Middle frontal gyrus (tissue), 1 donor: ENCODE results near the gene EPHX1.
"Not testable (repeated sequence)": the region's sequence is repeated elsewhere in the genome, so short reads cannot be mapped to it uniquely, and the experiment has no call there.

Source experiments
- DNase-seq: peaks from one replicate; pipeline ENCODE4 v3.0.0-alpha.2; 2015; ENCODE audit warnings: low spot score; ENCODE audit errors: extremely low spot score

Gene EPHX1

DNA sequence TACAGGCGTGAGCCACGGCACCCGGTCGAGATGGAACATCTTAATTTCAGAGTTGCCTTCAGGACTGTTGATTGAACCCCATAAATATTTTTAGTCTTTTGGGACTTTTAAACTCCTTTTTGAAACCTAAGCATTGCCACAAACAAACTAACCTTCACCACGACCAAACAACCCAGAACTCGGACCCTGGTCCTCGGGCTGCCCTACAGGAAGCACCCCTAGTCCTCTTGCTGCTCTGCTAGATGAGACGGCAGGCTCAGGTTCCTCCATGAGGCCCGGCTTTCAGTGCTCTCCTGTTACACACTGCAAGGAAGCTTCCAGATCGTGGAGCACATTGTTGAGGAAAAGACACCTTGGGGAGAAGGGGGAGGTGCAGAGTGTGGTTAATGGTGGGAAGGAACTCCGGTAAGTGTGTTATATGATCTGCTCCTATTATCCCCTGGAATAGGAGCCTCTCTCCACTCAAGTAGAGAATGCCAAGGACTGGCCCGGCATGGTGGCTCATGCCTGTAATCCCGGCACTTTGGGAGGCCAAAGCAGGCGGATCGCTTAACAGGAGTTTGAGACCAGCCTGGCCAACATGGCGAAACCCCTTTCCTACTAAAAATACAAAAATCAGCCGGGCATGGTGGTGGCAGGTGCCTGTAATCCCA is 5.7 kb downstream of the EPHX1 start:
- no peak for DNase-seq

DNA sequence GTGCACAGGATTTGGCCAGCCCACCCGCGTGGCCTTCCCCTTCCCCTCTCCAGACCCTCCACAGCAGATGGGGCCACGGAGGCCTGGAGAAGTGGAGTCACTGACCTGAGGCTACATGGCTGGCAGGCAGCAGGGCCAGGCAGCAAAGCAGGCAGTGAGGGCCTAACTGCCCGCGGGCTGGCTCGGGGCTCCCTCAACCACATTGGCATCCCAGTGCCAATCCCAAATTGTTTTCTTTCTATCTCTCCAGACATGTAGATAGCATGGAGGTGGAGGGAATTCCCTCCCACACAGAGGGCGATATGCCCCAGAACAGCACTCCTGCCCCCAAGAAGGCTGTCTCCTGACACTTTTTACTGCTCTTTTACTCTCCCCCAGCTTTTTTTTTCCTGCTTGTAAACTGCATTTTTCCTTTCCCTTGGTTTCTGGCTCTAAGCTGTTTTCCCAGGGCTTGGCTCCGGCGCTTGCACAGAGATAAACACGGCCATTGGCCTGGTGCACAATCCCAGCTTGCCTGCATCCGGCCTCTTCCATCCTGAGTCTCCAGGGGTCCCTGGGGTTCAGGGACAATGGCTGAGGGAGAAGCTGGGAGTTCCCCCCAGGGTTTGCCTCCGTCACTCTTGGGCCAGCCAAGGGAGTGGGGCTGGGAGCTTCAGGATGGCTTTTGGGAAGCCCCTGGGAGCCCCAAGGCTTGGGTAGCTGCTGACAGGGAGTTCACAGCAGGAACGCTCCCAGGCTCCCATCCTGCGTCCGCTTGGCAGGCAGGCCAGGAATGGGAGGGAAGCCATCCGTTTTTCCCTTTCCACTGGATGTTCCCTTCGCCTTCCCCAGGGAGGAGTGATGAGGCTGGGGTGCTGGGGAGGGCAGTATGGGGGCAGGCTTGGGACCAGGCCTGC is 7.0 kb downstream of the EPHX1 start:
- DNase-seq = no peak

DNA sequence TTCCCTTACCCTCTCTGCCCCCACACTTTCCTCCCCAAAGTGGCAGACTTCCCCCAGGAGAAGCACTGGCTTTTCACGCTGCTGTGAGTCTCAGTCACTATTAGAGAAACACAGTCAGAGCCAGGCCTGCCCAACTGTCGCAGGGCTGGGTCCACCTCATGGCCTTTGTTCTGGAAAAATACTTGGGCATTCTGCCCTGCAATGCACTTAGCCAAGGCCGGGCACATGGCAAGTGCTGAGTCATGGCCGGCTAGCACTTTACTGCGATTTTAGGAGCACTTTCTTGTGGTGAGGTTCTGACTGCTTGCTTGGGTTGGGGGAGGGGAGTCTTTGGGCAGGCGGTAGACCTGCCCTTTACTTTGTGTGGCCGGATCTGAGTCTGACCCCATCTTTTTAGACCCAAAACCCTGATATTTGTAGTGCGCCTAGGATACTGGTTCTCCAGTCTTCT is 7.7 kb downstream of the EPHX1 start:
- DNase-seq = peak; percentile 34

DNA sequence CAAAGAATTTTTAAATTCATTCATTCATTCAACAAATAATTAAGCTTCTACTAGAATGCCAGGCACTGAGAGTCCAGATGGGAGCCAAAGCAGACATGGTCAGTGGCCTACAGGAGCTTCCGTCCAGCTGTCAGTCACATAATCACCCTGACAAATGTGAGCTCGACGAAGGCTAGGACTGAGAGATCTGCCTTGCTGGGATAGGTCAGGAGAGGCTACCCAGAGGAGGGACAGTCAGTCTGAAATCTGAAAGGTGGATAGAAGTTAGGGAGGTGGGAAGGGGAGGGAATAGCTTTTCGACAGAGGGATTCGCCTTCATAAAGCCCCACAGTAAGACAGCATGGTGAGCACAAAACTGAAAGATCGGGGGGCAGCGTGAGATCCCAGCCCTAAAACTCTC is 8.3 kb downstream of the EPHX1 start:
- DNase-seq = no peak

DNA sequence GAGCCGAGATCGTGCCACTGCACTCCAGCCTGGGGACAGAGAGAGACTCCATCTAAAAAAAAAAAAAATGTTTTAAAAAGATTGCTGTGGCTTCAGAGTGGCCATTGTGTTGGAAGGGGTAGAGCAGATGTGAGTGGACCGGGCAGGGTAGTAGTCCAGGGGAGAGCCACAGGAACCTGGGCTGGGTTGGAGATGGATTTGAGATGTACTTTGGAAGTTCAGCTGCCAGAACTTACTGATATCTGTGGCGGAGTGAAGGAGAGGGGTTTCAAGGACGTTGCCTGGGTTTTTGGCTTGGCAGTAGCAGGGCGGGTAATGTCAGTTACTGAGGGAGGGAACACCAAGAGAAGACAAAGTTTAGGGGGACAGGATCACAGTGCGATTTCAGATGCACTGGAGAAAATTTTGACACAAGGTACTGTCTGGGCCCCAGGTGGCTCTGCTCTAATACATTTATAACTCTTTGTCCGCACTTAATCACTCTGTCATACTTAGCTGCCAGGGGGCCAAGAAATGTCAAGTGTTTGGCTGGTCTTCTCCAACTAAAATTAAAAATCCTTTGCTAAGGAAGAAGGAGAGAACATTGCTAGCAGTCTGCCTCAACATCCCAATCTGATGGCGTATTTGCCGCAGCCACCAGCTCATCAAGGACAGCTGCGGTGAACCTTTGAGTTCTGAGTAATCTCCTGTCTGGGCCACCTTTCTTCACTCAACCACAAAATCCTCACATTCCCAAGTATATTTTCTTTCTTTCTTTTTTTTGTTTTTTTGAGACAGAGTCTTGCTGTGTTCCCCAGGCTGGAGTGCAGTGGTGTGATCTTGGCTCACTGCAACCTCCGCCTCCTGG is 9.6 kb downstream of the EPHX1 start:
- no peak for DNase-seq

DNA sequence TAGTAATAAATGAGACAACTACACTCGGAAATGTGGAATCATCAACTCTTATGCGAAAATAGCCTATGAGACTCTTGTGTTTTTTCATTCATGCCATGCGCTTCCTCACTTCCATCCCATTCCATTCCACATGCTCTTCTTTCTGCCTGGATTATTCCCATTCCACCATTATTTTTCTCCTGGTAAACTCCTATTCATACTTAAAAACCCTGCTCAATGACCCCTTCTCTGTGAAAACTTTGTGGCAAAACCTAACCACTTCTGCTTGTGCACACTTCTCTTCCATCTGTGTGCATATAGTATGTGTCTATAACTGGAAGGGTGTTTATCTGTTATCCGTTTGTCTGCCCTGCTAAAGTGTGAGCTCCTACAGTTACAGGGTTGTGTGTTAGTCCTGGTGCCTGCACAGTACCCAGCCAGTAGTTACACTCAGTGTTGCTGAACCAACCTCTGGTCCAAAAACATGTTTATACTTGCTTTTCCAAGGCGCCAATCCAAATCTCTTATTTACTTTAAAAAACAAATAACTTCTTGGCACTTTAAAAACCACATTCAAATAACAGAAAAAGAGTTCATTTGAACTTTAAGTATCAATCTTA is 10.7 kb downstream of the EPHX1 start:
- DNase-seq = no peak

DNA sequence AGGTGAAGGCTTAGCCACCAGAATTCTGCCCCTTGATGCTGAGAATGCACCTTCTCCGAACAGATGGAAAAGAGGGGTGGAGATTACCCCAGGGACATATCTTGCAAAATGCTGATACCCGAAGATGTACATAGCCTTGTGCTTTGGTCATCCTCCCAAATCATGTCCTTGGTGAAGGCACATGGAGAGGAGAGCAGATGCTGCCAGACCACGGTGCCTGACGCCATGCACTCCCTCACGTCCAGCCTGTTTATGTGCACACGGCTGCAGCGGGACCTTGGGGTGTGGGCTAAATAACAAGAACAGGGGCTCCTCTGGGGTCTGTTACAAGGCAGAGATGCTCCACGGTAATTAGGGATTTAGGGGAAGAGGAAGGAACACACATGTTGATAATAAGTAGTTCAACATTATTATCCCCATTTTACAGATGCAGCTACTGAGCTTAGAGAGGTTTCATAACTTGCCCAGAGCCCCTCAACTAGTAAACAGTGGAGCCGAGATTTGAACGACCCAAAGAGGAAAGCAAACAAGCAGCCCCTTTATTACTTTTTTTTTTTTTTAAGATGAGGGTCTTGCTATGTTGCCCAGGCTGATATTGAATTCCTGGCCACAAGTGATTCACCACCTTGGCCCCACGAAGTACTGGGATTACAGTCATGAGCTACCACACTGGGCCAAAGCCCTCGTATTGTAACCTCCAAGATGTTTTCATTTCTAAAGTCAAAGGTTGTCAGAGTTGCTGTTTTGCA is 12.9 kb downstream of the EPHX1 start:
- no peak for DNase-seq

DNA sequence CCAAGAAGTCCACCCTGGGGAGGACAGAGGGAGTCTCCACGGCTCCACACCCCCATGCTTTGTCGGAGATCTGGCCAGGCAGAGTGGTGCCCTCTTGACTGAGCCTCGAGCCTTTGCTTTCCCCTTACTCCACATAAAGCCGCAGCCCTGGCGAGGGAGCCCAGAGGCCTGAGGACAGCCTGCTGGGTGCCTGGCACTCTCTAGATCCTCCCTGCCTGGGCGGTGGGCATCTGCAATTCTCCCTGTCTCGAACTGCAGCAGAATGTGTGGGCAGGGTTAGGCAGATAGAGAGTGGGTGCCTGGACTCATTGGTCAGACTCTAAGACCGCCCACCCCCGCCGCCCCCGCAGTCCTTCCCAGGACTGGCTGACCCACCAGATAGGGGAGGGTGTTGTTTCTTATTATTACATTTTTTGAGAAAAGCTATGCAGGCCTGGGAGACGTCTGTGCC is 13.9 kb downstream of the EPHX1 start:
- DNase-seq = no peak

DNA sequence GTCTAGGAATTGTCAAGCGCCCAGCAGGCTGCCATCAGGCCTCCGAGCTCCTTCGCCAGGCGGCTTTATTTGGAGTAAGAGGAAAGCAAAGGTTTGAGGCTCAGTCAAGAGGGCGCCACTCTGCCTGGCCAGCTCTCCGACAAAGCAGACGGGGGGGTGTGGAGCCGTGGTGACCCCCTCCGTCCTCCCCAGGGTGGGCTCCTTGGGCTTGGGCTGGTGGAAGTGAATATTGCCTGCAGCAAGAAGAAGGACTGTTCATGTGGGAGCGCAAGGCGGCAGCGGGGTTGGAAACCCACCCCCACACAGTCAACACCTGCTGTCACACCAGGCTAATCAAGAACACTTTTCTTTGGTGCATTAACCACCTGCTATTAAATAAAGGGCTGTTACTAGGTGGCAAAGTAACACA is 14.6 kb downstream of the EPHX1 start:
- no peak for DNase-seq

DNA sequence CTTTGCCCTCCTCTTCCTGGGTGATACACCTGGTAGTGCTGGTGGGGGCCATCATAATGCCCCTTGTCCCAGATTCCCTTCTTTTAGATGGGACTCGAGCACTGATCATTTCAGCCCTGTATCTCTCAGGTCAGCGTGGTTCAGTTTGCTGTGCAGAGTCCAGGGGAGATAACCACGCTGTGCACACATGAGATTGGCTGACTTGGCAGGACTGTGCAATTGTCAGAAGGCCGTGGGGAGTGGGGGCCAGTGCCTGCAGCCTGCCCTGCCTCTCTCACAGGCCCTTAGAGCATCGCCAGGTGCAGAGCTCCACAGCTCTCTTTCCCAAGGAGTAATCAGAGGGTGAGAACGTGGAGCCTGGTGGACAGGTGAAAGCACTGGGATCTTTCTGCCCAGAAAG is 15.2 kb downstream of the EPHX1 start:
- no peak for DNase-seq

DNA sequence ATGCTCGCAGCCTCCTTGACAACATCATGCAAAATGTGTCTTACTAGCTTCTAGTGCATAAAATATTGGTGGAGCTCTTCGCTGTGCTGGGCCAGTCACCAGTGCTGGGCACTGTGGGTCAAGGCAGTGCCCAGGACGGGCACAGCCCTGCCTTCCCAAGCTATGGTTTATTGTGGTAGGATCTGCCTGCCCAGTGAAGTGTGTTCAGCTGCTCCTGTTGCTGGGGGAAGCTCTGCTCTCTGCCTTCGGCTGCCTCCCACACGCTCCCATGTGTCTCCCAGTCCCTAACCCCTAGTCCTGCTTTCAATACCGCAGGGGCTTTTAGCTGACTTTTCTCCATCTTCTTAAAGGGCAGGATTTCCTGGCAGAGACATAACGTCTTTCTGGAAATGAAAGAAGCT is 15.7 kb downstream of the EPHX1 start:
- no peak for DNase-seq

DNA sequence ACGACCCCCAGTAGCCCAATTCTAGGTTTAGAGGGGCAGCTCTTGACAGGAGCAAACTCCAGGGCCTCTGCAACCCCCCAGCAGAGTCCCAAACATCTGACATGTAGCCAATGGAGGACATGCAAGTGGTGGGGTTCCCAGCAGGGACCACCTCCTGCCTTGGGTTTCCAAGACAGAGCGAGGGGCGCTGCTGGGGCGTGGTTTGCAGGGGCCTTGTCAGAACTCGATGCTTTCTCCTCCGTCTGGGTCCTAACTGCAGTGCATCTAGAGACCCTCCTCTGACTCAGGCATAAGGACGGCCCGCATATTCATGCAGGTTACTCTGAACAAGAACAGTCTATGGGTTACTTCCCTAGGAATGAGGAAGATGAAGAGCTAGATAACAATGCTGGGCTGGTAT is 17.2 kb downstream of the EPHX1 start:
- no peak for DNase-seq

DNA sequence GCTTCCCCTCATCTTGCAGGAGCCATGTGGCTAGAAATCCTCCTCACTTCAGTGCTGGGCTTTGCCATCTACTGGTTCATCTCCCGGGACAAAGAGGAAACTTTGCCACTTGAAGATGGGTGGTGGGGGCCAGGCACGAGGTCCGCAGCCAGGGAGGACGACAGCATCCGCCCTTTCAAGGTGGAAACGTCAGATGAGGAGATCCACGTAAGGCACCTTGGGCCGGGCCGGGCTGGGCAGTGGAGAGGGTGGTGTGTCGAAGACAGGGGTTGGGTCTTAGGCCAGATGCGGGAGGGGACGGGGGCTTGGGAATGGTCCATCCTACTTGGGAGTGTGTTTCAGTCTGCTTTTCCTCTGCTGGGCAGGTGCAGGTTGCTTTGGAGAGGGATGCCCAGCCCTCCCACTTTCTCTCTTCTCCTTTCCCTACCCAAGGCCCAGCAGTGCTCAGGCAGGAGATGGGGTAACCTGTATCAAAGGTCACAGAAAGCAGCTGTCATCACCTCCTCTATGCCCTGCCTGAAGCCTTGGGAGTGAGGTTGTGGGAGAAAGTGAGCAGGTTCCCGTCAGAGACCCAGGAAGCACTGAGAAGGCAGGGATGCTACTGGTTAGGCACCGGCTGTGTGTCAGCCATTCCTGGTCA is 18.9 kb downstream of the EPHX1 start:
- no peak for DNase-seq

DNA sequence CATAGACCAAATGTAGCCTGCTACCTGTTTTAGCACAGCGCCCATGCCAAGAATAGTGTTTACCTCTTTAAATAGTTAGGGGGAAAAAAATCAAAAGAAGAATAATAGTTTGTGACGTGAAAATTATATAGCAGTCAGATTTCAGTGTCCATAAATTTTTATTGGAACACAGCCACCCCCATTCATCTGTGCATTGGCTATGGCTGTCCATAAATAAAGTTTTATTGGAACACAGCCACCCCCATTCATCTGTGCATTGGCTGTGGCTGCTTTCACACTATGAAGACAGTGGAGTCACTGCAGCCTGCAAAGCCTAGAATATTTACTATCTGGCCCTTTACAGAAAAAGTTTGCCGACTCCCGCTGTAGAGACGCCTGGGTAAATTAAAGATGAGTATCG is 20.9 kb downstream of the EPHX1 start:
- no peak for DNase-seq

DNA sequence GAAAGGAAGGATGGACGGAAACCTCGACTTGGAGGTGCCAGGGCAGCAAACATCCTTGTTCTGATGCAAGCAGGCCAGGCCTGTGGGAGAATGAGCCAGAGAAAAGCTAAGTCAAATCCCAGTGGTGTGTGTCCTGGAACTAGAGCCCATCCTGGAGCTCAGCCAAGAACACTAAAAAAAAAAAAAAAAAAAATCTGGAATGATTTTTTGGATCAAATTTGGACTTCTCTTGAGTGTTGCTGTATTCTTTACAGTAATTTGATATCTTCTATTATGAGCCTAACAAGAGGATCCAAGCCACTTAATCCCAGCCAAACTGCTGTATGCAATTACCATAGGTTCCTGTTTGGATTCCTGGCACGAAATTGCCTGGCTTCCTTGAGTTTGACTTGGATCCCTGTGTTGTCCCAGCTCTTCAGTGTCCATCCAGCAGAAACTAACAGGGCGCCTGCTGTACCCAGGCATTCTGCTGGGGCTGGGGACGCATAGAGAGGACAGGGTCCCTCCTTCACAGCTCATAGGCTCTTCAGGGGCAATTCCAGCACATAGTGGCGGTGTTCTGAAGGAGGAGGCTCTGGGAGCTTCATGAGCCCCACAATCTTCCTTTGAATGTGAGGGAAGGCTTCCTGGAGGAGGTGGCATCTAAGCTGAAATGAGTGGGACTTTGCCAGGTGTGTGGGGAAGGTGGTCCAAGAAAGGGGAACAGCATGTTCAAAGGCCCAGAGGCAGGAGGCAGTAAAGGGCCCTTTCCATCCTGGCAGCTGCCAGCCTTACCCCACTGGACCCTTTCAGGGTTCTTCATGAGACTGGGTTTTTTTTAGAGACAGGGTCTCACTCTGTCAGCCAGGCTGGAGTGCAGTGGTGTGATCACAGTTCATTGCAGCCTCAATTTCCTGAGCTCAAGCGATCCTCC is 24.7 kb downstream of the EPHX1 start:
- peak; percentile 7 for DNase-seq

DNA sequence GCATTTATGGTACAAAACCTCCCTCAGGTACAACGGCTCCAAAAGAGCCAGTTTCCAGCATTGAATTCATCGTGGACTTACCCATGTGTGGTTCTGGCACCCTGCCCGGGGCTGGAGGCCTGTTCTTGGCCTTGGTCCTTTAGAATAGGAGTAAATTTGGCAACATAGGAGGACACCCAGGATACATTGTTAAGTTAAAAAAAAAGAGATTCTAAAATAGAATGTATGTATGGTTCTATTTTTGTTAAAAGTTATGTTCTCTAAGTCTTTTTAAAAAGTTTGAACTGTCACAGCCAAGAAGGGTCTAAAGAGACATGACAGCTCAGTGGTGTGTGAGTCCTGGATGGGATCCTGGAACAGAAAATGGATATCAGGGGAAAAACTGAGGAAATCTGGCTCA is 25.9 kb downstream of the EPHX1 start:
- no peak for DNase-seq

DNA sequence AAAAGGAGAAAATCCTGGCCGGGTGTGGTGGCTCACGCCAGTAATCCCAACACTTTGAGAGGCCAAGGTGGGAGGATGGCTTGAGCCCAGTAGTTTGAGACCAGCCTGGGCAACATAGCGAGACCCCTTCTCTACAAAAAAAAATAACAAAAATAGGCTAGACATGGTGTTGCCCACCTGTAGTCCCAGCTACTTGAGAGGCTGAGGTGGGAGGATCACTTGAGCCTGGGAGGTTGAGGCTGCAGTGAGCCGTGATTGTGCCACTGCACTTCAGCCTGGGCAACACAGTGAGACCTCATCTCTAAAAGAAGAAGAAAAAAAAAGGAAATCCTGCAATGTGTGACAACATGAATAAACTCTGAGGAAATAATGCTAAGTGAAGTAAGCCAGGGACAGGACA is 26.4 kb downstream of the EPHX1 start:
- DNase-seq = not testable (repeated sequence)

DNA sequence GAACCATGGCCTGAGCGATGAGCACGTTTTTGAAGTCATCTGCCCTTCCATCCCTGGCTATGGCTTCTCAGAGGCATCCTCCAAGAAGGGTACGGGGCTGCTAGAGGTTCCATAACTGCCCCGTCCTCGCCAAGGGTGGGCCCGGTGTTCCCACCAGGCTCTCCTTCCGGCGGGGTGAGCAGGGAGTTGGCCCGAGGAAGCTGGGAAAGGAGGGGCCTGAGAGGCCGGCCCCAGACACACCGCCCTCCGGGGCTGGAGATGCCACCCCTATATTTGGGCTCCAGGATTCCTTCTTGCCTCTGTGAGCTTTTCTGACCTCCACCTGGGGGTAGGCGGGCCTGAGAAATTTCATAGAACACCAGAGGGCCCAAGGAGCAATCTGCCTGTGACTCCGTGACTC is 28.9 kb downstream of the EPHX1 start:
- no peak for DNase-seq

DNA sequence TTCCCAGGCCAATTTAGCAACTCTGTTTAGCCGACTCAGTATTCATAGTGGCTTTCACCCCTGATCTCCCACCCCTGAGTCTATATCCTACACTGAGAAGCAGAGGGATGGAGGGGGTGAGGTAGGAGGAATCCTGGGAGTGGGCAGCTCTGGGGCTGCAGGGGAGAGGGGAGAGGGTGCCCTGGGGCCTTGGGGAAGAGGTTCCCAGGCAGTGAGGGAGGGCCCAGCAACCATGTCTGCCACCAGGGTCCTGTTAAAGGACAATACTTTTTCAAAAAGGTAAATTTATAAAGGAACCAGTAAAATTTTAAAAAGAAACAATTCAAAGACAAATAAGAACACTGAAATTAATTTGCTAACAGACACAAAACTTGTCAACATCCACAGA is 30.3 kb downstream of the EPHX1 start:
- DNase-seq = no peak
